Tongue (tissue), 2 donors: ENCODE results near the gene GMEB2. TPM values are rescaled to one million over a fixed set of nuclear protein-coding genes. Genes with fewer than 3 reads are reported as not detected.
"Not testable (repeated sequence)": the region's sequence is repeated elsewhere in the genome, so short reads cannot be mapped to it uniquely, and the experiment has no call there.

Experiments
- DNase-seq: peaks from one replicate; pipeline ENCODE4 v3.0.0-alpha.2; 2015
- total RNA-seq: library from RNA; depleted of rRNA; stranded (reverse); fragments of >200 nt; gene quantifications from one replicate; pipeline ENCODE4 v1.2.3, GENCODE V29; 2014

The GMEB2 gene
- total RNA-seq, 1 donor from 2014 or later, result 9.9 TPM

- DNase-seq, result peak; percentile 17
Measured at GRCh38 chr20:63657260-63657936, 30.5 kb upstream of the GMEB2 start.

- no peak for DNase-seq
Measured at GRCh38 chr20:63656451-63656850, 29.6 kb upstream of the GMEB2 start.

GRCh38 chr20:63655249-63655648, 28.3 kb upstream of the GMEB2 start:
- DNase-seq, result no peak

- no peak for DNase-seq
Measured at GRCh38 chr20:63653974-63654668, 27.2 kb upstream of the GMEB2 start.

- peak; percentile 95 for DNase-seq
Measured at GRCh38 chr20:63653041-63653973, 26.4 kb upstream of the GMEB2 start, which contains the start of gene STMN3. TSS of gene STMN3 (minus strand) at chr20:63653424. CDS start at chr20:63653345, 79 bp downstream.

GRCh38 chr20:63652192-63652980, 25.5 kb upstream of the GMEB2 start:
- DNase-seq, result peak; percentile 46

- no peak for DNase-seq
Measured at GRCh38 chr20:63651942-63652191, 25.0 kb upstream of the GMEB2 start.

GRCh38 chr20:63650486-63650885, 23.6 kb upstream of the GMEB2 start:
- not testable (repeated sequence) for DNase-seq

- DNase-seq, result no peak
Measured at GRCh38 chr20:63648895-63649589, 22.1 kb upstream of the GMEB2 start.

GRCh38 chr20:63648190-63648589, 21.3 kb upstream of the GMEB2 start:
- no peak for DNase-seq

- no peak for DNase-seq
Measured at GRCh38 chr20:63645218-63645617, 18.3 kb upstream of the GMEB2 start.

GRCh38 chr20:63643946-63644345, 17.0 kb upstream of the GMEB2 start:
- no peak for DNase-seq

GRCh38 chr20:63643499-63643898, 16.6 kb upstream of the GMEB2 start:
- DNase-seq, result no peak

- DNase-seq, result no peak
Measured at GRCh38 chr20:63642527-63643247, 15.8 kb upstream of the GMEB2 start.

- DNase-seq, result peak; percentile 95
Measured at GRCh38 chr20:63641792-63642523, 15.1 kb upstream of the GMEB2 start.

- DNase-seq, result no peak
Measured at GRCh38 chr20:63641146-63641791, 14.4 kb upstream of the GMEB2 start.

- not testable (repeated sequence) for DNase-seq
Measured at GRCh38 chr20:63640686-63641085, 13.8 kb upstream of the GMEB2 start.

- DNase-seq, result no peak
Measured at GRCh38 chr20:63640086-63640485, 13.2 kb upstream of the GMEB2 start.
